Natural killer cell (primary cell): ENCODE data around the gene HPS5. TPM values are rescaled to one million over a fixed set of nuclear protein-coding genes. Genes with fewer than 3 reads are reported as not detected.

Experiments
- ATAC-seq, 3 donors: fragments of 150-1000 bp in 2 of 3; fragments of 200-7000 bp in 1 of 3; cut with Tn5 transposase; 1 replicate in 1 of 3; 2 replicates in 2 of 3; pipeline ENCODE4 v1.10.0; 2021; ENCODE audit warnings: mild to moderate bottlenecking in 2 of 3, moderate library complexity in 2 of 3
- DNase-seq, 2 donors: peaks; one replicate each; pipeline versions ENCODE4 v3.0.0 to v3.0.0-alpha.2; 2013 to 2021; ENCODE audit warnings: mixed read lengths in 1 of 2
- H3K27ac ChIP-seq: one replicate; pipeline ENCODE4 v1.5.1; 2013; ENCODE audit warnings: mild to moderate bottlenecking, low read length
- H3K27me3 ChIP-seq: one replicate; pipeline ENCODE4 v1.6.1; 2013; ENCODE audit warnings: low read length; ENCODE audit not compliant: control insufficient read depth, insufficient read depth
- H3K36me3 ChIP-seq: one replicate; pipeline ENCODE4 v1.6.1; 2013; ENCODE audit warnings: low read length; ENCODE audit not compliant: control insufficient read depth, insufficient read depth
- H3K4me1 ChIP-seq: one replicate; pipeline ENCODE4 v1.6.1; 2013; ENCODE audit warnings: low read length; ENCODE audit not compliant: control insufficient read depth, insufficient read depth
- H3K4me3 ChIP-seq: one replicate; pipeline ENCODE4 v1.5.1; 2013; ENCODE audit warnings: low read length
- H3K9me3 ChIP-seq: one replicate; pipeline ENCODE4 v1.6.1; 2013; ENCODE audit warnings: low read length; ENCODE audit not compliant: control insufficient read depth, insufficient read depth
- H3K27ac Mint-ChIP-seq, 2 donors: one replicate each; pipeline ENCODE4 v1.8.0; 2022; ENCODE audit warnings: mild to moderate bottlenecking in 2 of 2, mixed read lengths in 2 of 2, moderate library complexity in 1 of 2
- H3K27me3 Mint-ChIP-seq, 2 donors: one replicate each; pipeline ENCODE4 v1.8.0; 2022; ENCODE audit warnings: low read depth in 2 of 2, mixed read lengths in 2 of 2
- H3K36me3 Mint-ChIP-seq: one replicate; pipeline ENCODE4 v1.8.0; 2022; ENCODE audit warnings: mixed read lengths
- H3K4me1 Mint-ChIP-seq, 2 donors: one replicate each; pipeline ENCODE4 v1.8.0; 2022; ENCODE audit warnings: mixed read lengths in 2 of 2
- H3K4me3 Mint-ChIP-seq: one replicate; pipeline ENCODE4 v1.8.0; 2022; ENCODE audit warnings: mild to moderate bottlenecking, moderate library complexity, mixed read lengths
- H3K9me3 Mint-ChIP-seq, 2 donors: one replicate each; pipeline ENCODE4 v1.8.0; 2022; ENCODE audit warnings: mixed read lengths in 2 of 2
- WGBS: methylation state at CpG from one replicate; pipeline ENCODE4 v1.1.7; 2013; ENCODE audit warnings: missing lambda C conversion rate; ENCODE audit not compliant: insufficient coverage; 5-methylcytosine and 5-hydroxymethylcytosine counted together
- intact Hi-C: fragments of 100-400 bp; cut with micrococcal nuclease; formaldehyde crosslinking; loops from one replicate; pipeline ENCODE4 v1.14.2; 2022
- total RNA-seq, 4 donors: library from RNA; stranded (reverse); fragments of 120-200 nt in 1 of 4; gene quantifications; one replicate each; pipeline versions ENCODE4 v1.2.3 to v1.2.4, GENCODE V29; 2013 to 2022
- TF ChIP-seq, protein P1 (sequence below): fragments of 200-600 bp; IDR thresholded peaks from one replicate; pipeline ENCODE4 v1.8.0; 2022; ENCODE audit warnings: antibody characterized with exemption

HPS5 gene
- total RNA-seq, 3 donors from 2014 or later (not counting 1 experiment from before 2014, with no cell fraction given): 11.5 to 14.5 (median 14.0) TPM

GRCh38 chr11:18322818-18323570, 1.1 kb upstream of the HPS5 start:
- H3K4me3 Mint-ChIP-seq: peak overlapping the region; percentile 96
- H3K9me3 Mint-ChIP-seq: no peaks in the 10 kb centered on the region
- DNase-seq (no peak), ATAC-seq (no peak)
- 22% methylated on average over 17 of the region's 18 CpGs for WGBS
- TF ChIP-seq, protein P1, sequence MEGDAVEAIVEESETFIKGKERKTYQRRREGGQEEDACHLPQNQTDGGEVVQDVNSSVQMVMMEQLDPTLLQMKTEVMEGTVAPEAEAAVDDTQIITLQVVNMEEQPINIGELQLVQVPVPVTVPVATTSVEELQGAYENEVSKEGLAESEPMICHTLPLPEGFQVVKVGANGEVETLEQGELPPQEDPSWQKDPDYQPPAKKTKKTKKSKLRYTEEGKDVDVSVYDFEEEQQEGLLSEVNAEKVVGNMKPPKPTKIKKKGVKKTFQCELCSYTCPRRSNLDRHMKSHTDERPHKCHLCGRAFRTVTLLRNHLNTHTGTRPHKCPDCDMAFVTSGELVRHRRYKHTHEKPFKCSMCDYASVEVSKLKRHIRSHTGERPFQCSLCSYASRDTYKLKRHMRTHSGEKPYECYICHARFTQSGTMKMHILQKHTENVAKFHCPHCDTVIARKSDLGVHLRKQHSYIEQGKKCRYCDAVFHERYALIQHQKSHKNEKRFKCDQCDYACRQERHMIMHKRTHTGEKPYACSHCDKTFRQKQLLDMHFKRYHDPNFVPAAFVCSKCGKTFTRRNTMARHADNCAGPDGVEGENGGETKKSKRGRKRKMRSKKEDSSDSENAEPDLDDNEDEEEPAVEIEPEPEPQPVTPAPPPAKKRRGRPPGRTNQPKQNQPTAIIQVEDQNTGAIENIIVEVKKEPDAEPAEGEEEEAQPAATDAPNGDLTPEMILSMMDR: no peak
- Histone ChIP-seq H3K9me3 (no peaks in the 10 kb centered on the region), H3K4me1 (peaks cover 16% of the 10 kb centered on the region), H3K27me3 (no peaks in the 10 kb centered on the region), H3K4me3 (peak overlapping the region; percentile 94), H3K36me3 (peaks cover 13% of the 10 kb centered on the region), H3K27ac (peak overlapping the region; percentile 99)
- intact Hi-C loops: loop anchor here (1.0 to 5.0 kb wide), 6 partner anchors 73 to 1246 kb away; partner anchors contain the start of genes RPS13, SAAL1, SERGEF and SPTY2D1
- peak overlapping the region; percentile 99 to 100 for H3K27ac Mint-ChIP-seq
- H3K27me3 Mint-ChIP-seq: no peaks in the 10 kb centered on the region
- no peaks in the 10 kb centered on the region for H3K36me3 Mint-ChIP-seq
- peaks cover 51 to 58% of the 10 kb centered on the region in 2 donors for H3K4me1 Mint-ChIP-seq

GRCh38 chr11:18321578-18321968, 367 bp downstream of the HPS5 start:
- DNase-seq: no peak
- H3K4me1 Mint-ChIP-seq: peaks cover 51 to 58% of the 10 kb centered on the region in 2 donors
- peak overlapping the region; percentile 96 for H3K4me3 Mint-ChIP-seq
- no peaks in the 10 kb centered on the region for H3K36me3 Mint-ChIP-seq
- TF ChIP-seq, protein P1: no peak
- Histone ChIP-seq H3K4me1 (peaks cover 16% of the 10 kb centered on the region), H3K27me3 (no peaks in the 10 kb centered on the region), H3K27ac (peak overlapping the region; percentile 99), H3K4me3 (peak overlapping the region; percentile 94), H3K9me3 (no peaks in the 10 kb centered on the region), H3K36me3 (peaks cover 7% of the 10 kb centered on the region)
- H3K27ac Mint-ChIP-seq: peak overlapping the region; percentile 99 to 100
- WGBS: 3% methylated on average over 3 of the region's 4 CpGs
- no peaks in the 10 kb centered on the region for H3K27me3 Mint-ChIP-seq
- peak; percentile 0 to 3 (median 1) for ATAC-seq
- H3K9me3 Mint-ChIP-seq: no peaks in the 10 kb centered on the region
- intact Hi-C loops: loop anchor here (5.0 kb wide), 3 partner anchors 214 to 1244 kb away; partner anchors contain the start of genes RPS13, SAAL1 and SERGEF

- no peaks in the 10 kb centered on the region for H3K27me3 Mint-ChIP-seq
- peaks cover 48 to 58% of the 10 kb centered on the region in 2 donors for H3K4me1 Mint-ChIP-seq
- H3K4me3 Mint-ChIP-seq: peak overlapping the region; percentile 49
- intact Hi-C loops: loop anchor here (5.0 kb wide), 3 partner anchors 213 to 1243 kb away; partner anchors contain the start of genes RPS13, SAAL1 and SERGEF
- Histone ChIP-seq H3K27ac (no peak overlapping the region), H3K27me3 (no peaks in the 10 kb centered on the region), H3K4me3 (no peak overlapping the region), H3K9me3 (no peaks in the 10 kb centered on the region), H3K4me1 (peaks cover 16% of the 10 kb centered on the region), H3K36me3 (peaks cover 2% of the 10 kb centered on the region)
- H3K27ac Mint-ChIP-seq: peak overlapping the region; percentile 99 to 100
- ATAC-seq (no peak), DNase-seq (no peak)
- no peaks in the 10 kb centered on the region for H3K36me3 Mint-ChIP-seq
- no peaks in the 10 kb centered on the region for H3K9me3 Mint-ChIP-seq
- TF ChIP-seq, protein P1: no peak
These were observed 1.3 kb downstream of the HPS5 start for GRCh38 chr11:18320617-18321016.
